Left renal cortex interstitium (tissue), 4 donors: ENCODE results near the gene RTP3. TPM values are rescaled to one million over a fixed set of nuclear protein-coding genes. Genes with fewer than 3 reads are reported as not detected.

ENCODE experiments used
- DNase-seq, 4 donors: peaks; one replicate each; pipeline ENCODE4 v3.0.0-alpha.2; 2013; ENCODE audit warnings: low read depth in 4 of 4, low spot score in 2 of 4, missing footprints in 1 of 4
- polyA plus RNA-seq, 4 donors: library from polyadenylated mRNA; unstranded; fragments of 120-200 nt; gene quantifications; one replicate each; pipeline ENCODE4 v1.2.1, GENCODE V29; 2013; ENCODE audit not compliant: insufficient read length in 4 of 4

Gene RTP3
- polyA plus RNA-seq, 4 donors = not detected

- DNase-seq = no peak
Observed at GRCh38 chr3:46468753-46469600, 28.8 kb upstream of the RTP3 start.

GRCh38 chr3:46469680-46470357 is 28.0 kb upstream of the RTP3 start:
- no peak for DNase-seq

GRCh38 chr3:46470831-46471230 is 26.9 kb upstream of the RTP3 start:
- DNase-seq = no peak

GRCh38 chr3:46471371-46471914 is 26.3 kb upstream of the RTP3 start:
- DNase-seq = no peak

GRCh38 chr3:46472736-46473135 is 25.0 kb upstream of the RTP3 start:
- DNase-seq = no peak

GRCh38 chr3:46477145-46477544 is 20.6 kb upstream of the RTP3 start:
- DNase-seq = no peak

GRCh38 chr3:46477756-46478155 is 20.0 kb upstream of the RTP3 start:
- no peak for DNase-seq

GRCh38 chr3:46478341-46478740 is 19.4 kb upstream of the RTP3 start:
- DNase-seq = no peak

GRCh38 chr3:46479021-46479420 is 18.8 kb upstream of the RTP3 start:
- no peak for DNase-seq

GRCh38 chr3:46479696-46480095 is 18.1 kb upstream of the RTP3 start:
- no peak for DNase-seq

GRCh38 chr3:46480491-46481195 is 17.1 kb upstream of the RTP3 start:
- DNase-seq = no peak

- no peak for DNase-seq
Observed at GRCh38 chr3:46481636-46482035, 16.1 kb upstream of the RTP3 start.

GRCh38 chr3:46482632-46483350 is 15.0 kb upstream of the RTP3 start:
- no peak for DNase-seq

- DNase-seq = no peak
Observed at GRCh38 chr3:46483825-46484224, 14.0 kb upstream of the RTP3 start.

- DNase-seq = no peak
Observed at GRCh38 chr3:46484388-46484787, 13.4 kb upstream of the RTP3 start.

- peak in 2 of 4 donors; percentile 15 to 33 for DNase-seq
Observed at GRCh38 chr3:46484911-46485778, 12.6 kb upstream of the RTP3 start.

- no peak for DNase-seq
Observed at GRCh38 chr3:46485779-46486175, 12.0 kb upstream of the RTP3 start.

- peak; percentile 37 to 84 (median 70) for DNase-seq
Observed at GRCh38 chr3:46488735-46489361, 8.9 kb upstream of the RTP3 start.

GRCh38 chr3:46489381-46489780 is 8.4 kb upstream of the RTP3 start:
- DNase-seq = no peak
